GM12865 (cell line): ENCODE measurements around the gene FARP2.
"Not testable (repeated sequence)": the region's sequence is repeated elsewhere in the genome, so short reads cannot be mapped to it uniquely, and the experiment has no call there.

Experiments
- DNase-seq: peaks from one replicate; pipeline ENCODE4 v3.0.0; 2010; ENCODE audit warnings: low read depth
- H3K4me3 ChIP-seq: 2 replicates; pipeline ENCODE4 v1.5.1; 2011; ENCODE audit warnings: mild to moderate bottlenecking, low read depth, low read length, control low read depth
- CTCF ChIP-seq: IDR thresholded peaks from 2 replicates; pipeline ENCODE4 v1.5.1; 2011; ENCODE audit warnings: low read length, control low read depth, low read depth, inconsistent platforms; ENCODE audit not compliant: insufficient read depth; ENCODE audit errors: missing control alignments

Gene FARP2

GRCh38 chr2:241376808-241377207 lies 20.7 kb downstream of the FARP2 start:
- no peak for DNase-seq
- no peak overlapping the region for H3K4me3 ChIP-seq
- no peak for TF ChIP-seq CTCF

- TF ChIP-seq CTCF = no peak
- no peak for DNase-seq
- no peak overlapping the region for H3K4me3 ChIP-seq
Measured at GRCh38 chr2:241378816-241379215, 22.7 kb downstream of the FARP2 start.

- TF ChIP-seq CTCF = no peak
- H3K4me3 ChIP-seq = no peak overlapping the region
- DNase-seq = no peak
Measured at GRCh38 chr2:241379481-241380480, 23.7 kb downstream of the FARP2 start.

GRCh38 chr2:241381872-241382271 lies 25.8 kb downstream of the FARP2 start:
- H3K4me3 ChIP-seq = no peak overlapping the region
- no peak for TF ChIP-seq CTCF
- no peak for DNase-seq

- H3K4me3 ChIP-seq, DNase-seq: not testable (repeated sequence)
Measured at GRCh38 chr2:241385450-241385849, 29.4 kb downstream of the FARP2 start.

- TF ChIP-seq CTCF = no peak
- DNase-seq = no peak
- no peak overlapping the region for H3K4me3 ChIP-seq
Measured at GRCh38 chr2:241386519-241386918, 30.4 kb downstream of the FARP2 start.

GRCh38 chr2:241389697-241390096 lies 33.6 kb downstream of the FARP2 start:
- no peak for TF ChIP-seq CTCF
- H3K4me3 ChIP-seq = no peak overlapping the region
- DNase-seq = no peak
